ENCODE results near the gene SP6.
A peak's percentile ranks its signal among the peaks of the same experiment; 100 is the strongest.

GRCh38 chr17:47846716-47847340, 4.1 kb downstream of the SP6 start:
- TF ChIP-seq CTCF (IDR thresholded peaks at IDR 0.05) (peak in 1 of 5 experiments; percentile 1), POLR2A (IDR thresholded peaks at IDR 0.05) (no peak), EP300 (IDR thresholded peaks at IDR 0.05) (no peak)
